ENCODE measurements around the gene STRADA.
A peak's percentile ranks its signal among the peaks of the same experiment; 100 is the strongest.

STRADA gene

DNA sequence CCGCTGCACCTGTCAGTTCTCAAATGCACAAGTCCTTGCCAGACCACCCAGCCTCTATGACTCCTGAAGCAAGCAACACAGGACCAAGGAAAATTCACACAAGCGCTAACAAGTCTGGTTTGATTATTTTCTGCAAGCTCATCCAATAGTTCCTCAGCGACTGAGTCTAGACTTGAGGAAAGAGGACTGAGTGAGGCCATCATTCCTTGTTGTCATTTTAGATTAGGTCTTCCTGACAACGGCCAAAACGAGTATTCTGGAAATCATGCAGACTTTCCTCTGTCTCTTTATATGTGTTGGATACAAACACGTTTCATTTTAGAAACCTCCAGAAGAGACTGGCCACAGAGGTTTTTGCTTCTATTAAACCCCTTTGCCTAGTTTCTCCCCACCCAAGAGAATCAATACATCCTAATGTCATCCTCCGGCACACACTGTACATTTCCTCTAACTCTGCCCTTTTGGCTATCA, 31.2 kb upstream of the STRADA start:
- peak overlapping the region; percentile 100 for H3K27ac Mint-ChIP-seq
- H3K4me3 Mint-ChIP-seq = peak overlapping the region; percentile 94 to 96
- DNase-seq = no peak
- H3K27me3 Mint-ChIP-seq = no peaks in the 10 kb centered on the region
- peaks cover 15 to 23% of the 10 kb centered on the region in 2 donors for H3K36me3 Mint-ChIP-seq
- ATAC-seq (replicated peaks) = no peak
- peaks cover 24 to 58% of the 10 kb centered on the region in 2 donors for H3K4me1 Mint-ChIP-seq
- no peaks in the 10 kb centered on the region for H3K9me3 Mint-ChIP-seq

DNA sequence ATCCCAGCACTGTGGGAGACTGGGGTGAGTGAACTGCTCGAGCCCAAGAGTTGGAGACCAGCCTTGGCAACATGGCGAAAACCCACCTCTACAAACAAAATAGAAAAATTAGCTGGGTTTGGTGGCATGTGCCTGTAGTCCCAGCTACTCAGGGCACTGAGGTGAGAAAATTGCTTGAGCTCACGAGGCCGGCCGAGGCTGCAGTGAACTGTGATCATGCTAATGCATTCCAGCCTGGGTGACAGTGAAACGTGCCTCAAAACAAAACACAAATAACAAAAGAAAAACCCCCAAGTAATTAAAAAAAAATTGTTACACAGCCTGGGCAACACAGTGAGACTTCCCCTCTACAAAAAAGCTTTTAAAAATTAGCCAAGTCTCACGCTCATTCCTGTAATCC, 26.8 kb upstream of the STRADA start:
- no peak overlapping the region for H3K4me3 Mint-ChIP-seq
- H3K36me3 Mint-ChIP-seq = peaks cover 14 to 34% of the 10 kb centered on the region in 2 donors
- H3K9me3 Mint-ChIP-seq = no peaks in the 10 kb centered on the region

GRCh38 chr17:63766754-63767153, 25.2 kb upstream of the STRADA start:
- Mint-ChIP-seq H3K36me3 (peaks cover 10 to 35% of the 10 kb centered on the region in 2 donors), H3K4me1 (peaks cover 16 to 42% of the 10 kb centered on the region in 2 donors), H3K27ac (no peak overlapping the region), H3K27me3 (no peaks in the 10 kb centered on the region), H3K9me3 (no peaks in the 10 kb centered on the region), H3K4me3 (no peak overlapping the region)
- DNase-seq = no peak
- no peak for ATAC-seq (replicated peaks)

More for the DNA sequence above, 26.8 kb upstream of the STRADA start:
- DNase-seq = no peak
- Mint-ChIP-seq H3K27ac (peak overlapping the region; percentile 31), H3K4me1 (peaks cover 14 to 46% of the 10 kb centered on the region in 2 donors), H3K27me3 (no peaks in the 10 kb centered on the region)
- no peak for ATAC-seq (replicated peaks)

- no peaks in the 10 kb centered on the region for H3K27me3 Mint-ChIP-seq
- peaks cover 14 to 46% of the 10 kb centered on the region in 2 donors for H3K36me3 Mint-ChIP-seq
- no peaks in the 10 kb centered on the region for H3K9me3 Mint-ChIP-seq
- H3K27ac Mint-ChIP-seq = no peak overlapping the region
- no peak overlapping the region for H3K4me3 Mint-ChIP-seq
- no peak for ATAC-seq (replicated peaks)
- no peak for DNase-seq
- peaks cover 14 to 42% of the 10 kb centered on the region in 2 donors for H3K4me1 Mint-ChIP-seq
Measured at GRCh38 chr17:63764716-63765115, 23.1 kb upstream of the STRADA start.

- ATAC-seq (replicated peaks) (no peak), DNase-seq (no peak)
- Mint-ChIP-seq H3K4me3 (no peak overlapping the region), H3K9me3 (no peaks in the 10 kb centered on the region), H3K27me3 (no peaks in the 10 kb centered on the region), H3K36me3 (peaks cover 21 to 46% of the 10 kb centered on the region in 2 donors), H3K4me1 (peaks cover 10 to 31% of the 10 kb centered on the region in 2 donors), H3K27ac (peak overlapping the region; percentile 7)
Measured at GRCh38 chr17:63762161-63763078, 20.8 kb upstream of the STRADA start.

- peaks cover 29 to 55% of the 10 kb centered on the region in 2 donors for H3K36me3 Mint-ChIP-seq
- H3K27me3 Mint-ChIP-seq = no peaks in the 10 kb centered on the region
- ATAC-seq (replicated peaks) (peak; percentile 93), DNase-seq (no peak)
- peak overlapping the region; percentile 80 for H3K27ac Mint-ChIP-seq
- H3K9me3 Mint-ChIP-seq = no peaks in the 10 kb centered on the region
- peaks cover 9 to 29% of the 10 kb centered on the region in 2 donors for H3K4me1 Mint-ChIP-seq
- H3K4me3 Mint-ChIP-seq = peak overlapping the region in 1 of 2 donors; percentile 15
Measured at GRCh38 chr17:63760771-63761539, 19.4 kb upstream of the STRADA start.

DNA sequence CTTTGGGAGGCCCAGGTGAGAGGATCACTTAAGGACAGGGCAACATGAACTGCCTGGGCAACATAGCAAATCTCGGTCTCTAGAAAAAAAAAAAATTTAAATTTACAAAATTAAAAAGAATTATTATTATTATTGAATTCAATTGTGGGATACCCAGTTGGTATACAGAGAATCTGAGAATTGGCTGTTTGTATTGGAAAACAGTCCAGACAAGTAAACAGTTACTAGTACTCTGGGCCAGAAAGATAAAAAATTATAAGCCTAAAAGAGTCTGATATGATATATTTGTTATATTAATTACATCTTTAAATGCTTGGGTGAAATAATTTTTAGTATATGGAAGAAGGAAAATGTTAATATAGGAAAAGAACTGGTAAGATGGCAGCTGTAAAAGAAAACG, 16.8 kb upstream of the STRADA start:
- no peak overlapping the region for H3K27ac Mint-ChIP-seq
- peaks cover 7 to 25% of the 10 kb centered on the region in 2 donors for H3K4me1 Mint-ChIP-seq
- H3K9me3 Mint-ChIP-seq = no peaks in the 10 kb centered on the region
- ATAC-seq (replicated peaks) = no peak
- peaks cover 34 to 53% of the 10 kb centered on the region in 2 donors for H3K36me3 Mint-ChIP-seq
- no peak overlapping the region for H3K4me3 Mint-ChIP-seq
- H3K27me3 Mint-ChIP-seq = no peaks in the 10 kb centered on the region
- no peak for DNase-seq

GRCh38 chr17:63754046-63754445, 12.4 kb upstream of the STRADA start:
- Mint-ChIP-seq H3K4me1 (peaks cover 4 to 18% of the 10 kb centered on the region in 2 donors), H3K27ac (no peak overlapping the region), H3K27me3 (no peaks in the 10 kb centered on the region), H3K36me3 (peaks cover 44 to 51% of the 10 kb centered on the region in 2 donors), H3K4me3 (no peak overlapping the region), H3K9me3 (no peaks in the 10 kb centered on the region)
- no peak for DNase-seq
- ATAC-seq (replicated peaks) = no peak

DNA sequence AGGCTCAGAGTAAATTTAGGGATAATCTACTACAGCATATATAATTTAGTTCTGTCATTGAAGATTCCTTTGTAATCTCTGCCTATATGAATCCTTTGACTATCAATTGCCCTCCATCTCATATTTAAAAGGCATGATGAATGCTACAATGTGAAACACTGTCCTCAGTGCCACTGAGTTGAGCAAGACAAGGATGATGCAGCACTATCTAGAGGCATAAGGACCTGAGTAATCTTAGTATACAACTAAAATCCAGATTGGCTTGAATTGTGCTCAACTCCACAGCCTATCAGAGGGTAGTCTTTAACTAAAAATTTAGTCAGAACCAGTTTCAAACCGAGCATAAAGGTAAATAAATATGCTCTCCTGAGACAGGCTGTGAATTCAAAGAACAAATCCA, 11.6 kb upstream of the STRADA start:
- DNase-seq (no peak), ATAC-seq (replicated peaks) (no peak)
- no peak overlapping the region for H3K27ac Mint-ChIP-seq
- peaks cover 47 to 51% of the 10 kb centered on the region in 2 donors for H3K36me3 Mint-ChIP-seq
- H3K4me1 Mint-ChIP-seq = peaks cover 4 to 18% of the 10 kb centered on the region in 2 donors
- no peaks in the 10 kb centered on the region for H3K9me3 Mint-ChIP-seq
- no peaks in the 10 kb centered on the region for H3K27me3 Mint-ChIP-seq
- no peak overlapping the region for H3K4me3 Mint-ChIP-seq

GRCh38 chr17:63752707-63753106, 11.1 kb upstream of the STRADA start:
- DNase-seq (no peak), ATAC-seq (replicated peaks) (no peak)
- H3K4me1 Mint-ChIP-seq = peaks cover 4 to 13% of the 10 kb centered on the region in 2 donors
- H3K9me3 Mint-ChIP-seq = no peaks in the 10 kb centered on the region
- H3K36me3 Mint-ChIP-seq = peaks cover 42 to 49% of the 10 kb centered on the region in 2 donors
- H3K27me3 Mint-ChIP-seq = no peaks in the 10 kb centered on the region
- no peak overlapping the region for H3K27ac Mint-ChIP-seq
- no peak overlapping the region for H3K4me3 Mint-ChIP-seq

DNA sequence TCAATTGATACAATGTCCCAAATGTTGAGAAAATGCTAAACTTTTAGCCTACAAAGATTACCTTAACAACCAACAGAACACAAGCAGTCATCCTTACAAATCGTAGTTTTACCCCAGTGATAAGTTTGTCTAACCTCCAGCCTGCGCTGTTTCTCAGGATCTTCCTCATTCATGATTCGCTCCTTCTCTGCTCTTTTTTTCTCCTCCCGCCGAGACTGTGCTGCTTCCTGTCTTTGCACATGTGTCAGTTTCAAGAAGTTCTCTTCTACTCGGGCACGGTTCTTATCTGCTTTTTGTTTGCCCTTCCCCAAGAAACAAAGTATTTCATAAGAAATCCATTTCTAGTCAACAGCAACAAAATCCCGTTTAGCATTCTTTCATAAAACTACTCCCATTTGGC, 10.2 kb upstream of the STRADA start:
- Mint-ChIP-seq H3K4me3 (peak overlapping the region; percentile 9 to 31), H3K27ac (peak overlapping the region; percentile 28), H3K4me1 (peaks cover 4 to 13% of the 10 kb centered on the region in 2 donors), H3K9me3 (no peaks in the 10 kb centered on the region), H3K36me3 (peaks cover 38 to 51% of the 10 kb centered on the region in 2 donors), H3K27me3 (no peaks in the 10 kb centered on the region)
- DNase-seq = no peak
- ATAC-seq (replicated peaks) = peak in 1 of 2 donors; percentile 64

- Mint-ChIP-seq H3K4me1 (peaks cover 14 to 39% of the 10 kb centered on the region in 2 donors), H3K27me3 (no peaks in the 10 kb centered on the region), H3K27ac (peak overlapping the region; percentile 97), H3K4me3 (peak overlapping the region; percentile 94 to 99), H3K9me3 (no peaks in the 10 kb centered on the region), H3K36me3 (peaks cover 11 to 24% of the 10 kb centered on the region in 2 donors)
- DNase-seq (no peak), ATAC-seq (replicated peaks) (peak; percentile 22 to 24)
Measured at GRCh38 chr17:63741143-63741407, 524 bp downstream of the STRADA start.

DNA sequence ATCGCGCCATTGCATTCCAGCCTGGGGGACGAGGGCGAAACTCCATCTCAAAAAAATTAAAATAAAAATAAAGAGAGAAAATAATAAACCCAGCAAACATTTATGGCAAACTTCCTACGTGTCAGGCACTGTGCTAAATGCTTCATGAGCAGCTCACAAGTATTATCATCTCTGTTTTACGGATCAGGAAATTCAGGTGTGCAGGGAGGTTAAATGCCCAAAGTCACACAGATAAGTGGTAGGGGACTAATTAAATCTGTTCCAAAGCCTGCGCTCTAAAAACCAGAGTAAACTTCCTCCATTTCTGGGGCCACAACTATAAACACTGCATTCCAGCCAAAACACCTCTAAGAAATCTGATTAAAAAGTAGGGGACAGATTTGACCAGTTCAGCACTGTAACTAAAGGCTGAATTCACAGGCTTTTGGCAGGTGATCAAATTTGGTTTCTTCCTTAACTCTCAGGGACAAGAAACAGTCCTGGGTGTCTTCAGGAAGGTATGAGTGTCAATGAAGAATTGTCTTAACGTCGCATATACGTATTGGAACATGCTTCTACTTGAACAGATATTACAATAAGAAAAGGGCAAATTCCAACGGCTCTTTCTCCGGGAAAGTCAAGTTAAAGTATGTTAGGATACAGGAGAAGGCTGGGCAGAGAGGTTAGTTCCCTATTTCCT, 996 bp downstream of the STRADA start:
- Mint-ChIP-seq H3K9me3 (no peaks in the 10 kb centered on the region), H3K4me3 (peak overlapping the region; percentile 94 to 99), H3K4me1 (peaks cover 14 to 39% of the 10 kb centered on the region in 2 donors), H3K27ac (peak overlapping the region; percentile 97), H3K36me3 (peaks cover 9 to 19% of the 10 kb centered on the region in 2 donors), H3K27me3 (no peaks in the 10 kb centered on the region)
- DNase-seq (no peak), ATAC-seq (replicated peaks) (no peak)

DNA sequence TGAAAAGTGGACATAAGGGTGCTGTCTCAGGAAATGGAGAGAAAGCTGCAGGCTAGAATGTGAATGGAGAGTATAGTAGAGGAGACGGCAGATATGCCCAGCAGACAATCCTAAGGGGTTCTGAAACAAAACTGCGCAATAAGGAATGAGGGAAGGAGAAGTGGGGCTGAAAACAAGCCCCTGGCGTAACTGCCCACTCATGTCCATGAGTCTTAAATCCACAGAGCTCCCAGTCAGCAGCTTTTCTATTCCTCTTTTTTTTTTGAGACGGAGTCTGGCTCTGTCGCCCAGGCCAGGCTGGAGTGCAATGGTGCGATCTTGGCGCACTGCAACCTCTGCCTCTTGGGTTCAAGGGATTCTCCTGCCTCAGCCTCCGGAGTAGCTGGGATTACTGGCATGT, 5.9 kb downstream of the STRADA start:
- Mint-ChIP-seq H3K27me3 (no peaks in the 10 kb centered on the region), H3K4me3 (no peak overlapping the region), H3K9me3 (no peaks in the 10 kb centered on the region), H3K27ac (no peak overlapping the region), H3K36me3 (peaks cover 11 to 22% of the 10 kb centered on the region in 2 donors), H3K4me1 (peaks cover 10 to 30% of the 10 kb centered on the region in 2 donors)
- no peak for ATAC-seq (replicated peaks)
- DNase-seq = no peak
